CD14-positive monocyte (primary cell): ENCODE measurements around the gene NFKBIL1. TPM values are rescaled to one million over a fixed set of nuclear protein-coding genes. Genes with fewer than 3 reads are reported as not detected.

ENCODE experiments used
- DNase-seq, 3 donors: peaks; one replicate each; pipeline ENCODE4 v3.0.0-alpha.2; 2011 to 2022
- H2AFZ ChIP-seq: 2 replicates; pipeline ENCODE4 v1.6.0; 2012; ENCODE audit warnings: mild to moderate bottlenecking, low read depth, low read length, inconsistent platforms; ENCODE audit not compliant: insufficient read depth, poor library complexity, severe bottlenecking
- H3K27ac ChIP-seq, 2 donors: 1 replicate in 1 of 2; 2 replicates in 1 of 2; pipeline ENCODE4 v1.5.1; 2012 to 2013; ENCODE audit warnings: low read length in 2 of 2, control low read depth in 1 of 2, inconsistent platforms in 1 of 2, low read depth in 1 of 2, mild to moderate bottlenecking in 1 of 2
- H3K27me3 ChIP-seq, 2 donors: one replicate each; pipeline versions ENCODE4 v1.6.0 to v1.6.1; 2011 to 2013; ENCODE audit warnings: low read length in 2 of 2; ENCODE audit not compliant: control insufficient read depth in 2 of 2, insufficient read depth in 2 of 2
- H3K36me3 ChIP-seq, 2 donors: replicated peaks in 1 of 2; 1 replicate in 1 of 2; 2 replicates in 1 of 2; pipeline versions ENCODE4 v1.5.1 to v1.6.1; 2012 to 2013; ENCODE audit warnings: low read length in 2 of 2, control low read depth in 1 of 2, inconsistent platforms in 1 of 2, mild to moderate bottlenecking in 1 of 2; ENCODE audit not compliant: insufficient read depth in 2 of 2, control insufficient read depth in 1 of 2
- H3K4me1 ChIP-seq, 2 donors: 1 replicate in 1 of 2; 2 replicates in 1 of 2; pipeline versions ENCODE4 v1.5.1 to v1.6.1; 2012 to 2013; ENCODE audit warnings: low read length in 2 of 2, control low read depth in 1 of 2, inconsistent platforms in 1 of 2, mild to moderate bottlenecking in 1 of 2, moderate library complexity in 1 of 2; ENCODE audit not compliant: insufficient read depth in 2 of 2, control insufficient read depth in 1 of 2
- H3K4me2 ChIP-seq: replicated peaks from 2 replicates; pipeline ENCODE3; 2012; ENCODE audit warnings: low read length, moderate library complexity, mild to moderate bottlenecking; ENCODE audit not compliant: poor library complexity, severe bottlenecking; ENCODE audit errors: extremely low read depth
- H3K4me3 ChIP-seq, 3 experiments: fragments of 200-600 bp in 1 of 3; sonication (generic) in 1 of 3; replicated peaks in 1 of 3; 1 replicate in 2 of 3; 2 replicates in 1 of 3; pipeline ENCODE4 v1.5.1; 2011 to 2013; ENCODE audit warnings: low read length in 3 of 3, mild to moderate bottlenecking in 3 of 3, control low read depth in 2 of 3, low read depth in 2 of 3, inconsistent platforms in 1 of 3, moderate library complexity in 1 of 3
- H3K79me2 ChIP-seq: 2 replicates; pipeline ENCODE4 v1.6.0; 2012; ENCODE audit warnings: mild to moderate bottlenecking, control low read depth, inconsistent platforms, low read length, moderate library complexity; ENCODE audit not compliant: insufficient read depth
- H3K9ac ChIP-seq: 2 replicates; pipeline ENCODE4 v1.6.0; 2017; ENCODE audit warnings: low read length, mild to moderate bottlenecking; ENCODE audit not compliant: insufficient read depth, poor library complexity, severe bottlenecking
- H3K9me3 ChIP-seq, 2 donors: replicated peaks in 1 of 2; 1 replicate in 1 of 2; 2 replicates in 1 of 2; pipeline versions ENCODE4 v1.5.1 to v1.6.1; 2012 to 2013; ENCODE audit warnings: low read length in 2 of 2, control low read depth in 1 of 2; ENCODE audit not compliant: control insufficient read depth in 1 of 2, insufficient read depth in 1 of 2
- H4K20me1 ChIP-seq: 2 replicates; pipeline ENCODE4 v1.6.0; 2012; ENCODE audit warnings: mild to moderate bottlenecking, low read length, control low read depth, moderate library complexity; ENCODE audit not compliant: insufficient read depth
- H3K27ac Mint-ChIP-seq, 7 donors: one replicate each; pipeline ENCODE4 v1.8.0; 2020; ENCODE audit warnings: mild to moderate bottlenecking in 7 of 7, mixed read lengths in 7 of 7, moderate library complexity in 6 of 7, inconsistent platforms in 2 of 7
- H3K27me3 Mint-ChIP-seq, 3 donors: one replicate each; pipeline ENCODE4 v1.8.0; 2021 to 2022; ENCODE audit warnings: low read depth in 3 of 3, mild to moderate bottlenecking in 3 of 3, mixed read lengths in 3 of 3, moderate library complexity in 3 of 3, inconsistent platforms in 1 of 3
- H3K36me3 Mint-ChIP-seq, 2 donors: one replicate each; pipeline ENCODE4 v1.8.0; 2020; ENCODE audit warnings: mixed read lengths in 2 of 2, inconsistent platforms in 1 of 2, mild to moderate bottlenecking in 1 of 2
- H3K4me1 Mint-ChIP-seq: one replicate; pipeline ENCODE4 v1.8.0; 2020; ENCODE audit warnings: mild to moderate bottlenecking, mixed read lengths
- H3K4me3 Mint-ChIP-seq, 2 donors: one replicate each; pipeline ENCODE4 v1.8.0; 2020; ENCODE audit warnings: mild to moderate bottlenecking in 2 of 2, mixed read lengths in 2 of 2, moderate library complexity in 1 of 2
- H3K9me3 Mint-ChIP-seq, 7 donors: one replicate each; pipeline ENCODE4 v1.8.0; 2020 to 2022; ENCODE audit warnings: mixed read lengths in 7 of 7, mild to moderate bottlenecking in 6 of 7, moderate library complexity in 6 of 7, inconsistent platforms in 2 of 7
- WGBS: methylation state at CpG from one replicate; pipeline ENCODE4 v1.1.5; 2013; ENCODE audit warnings: missing lambda C conversion rate; ENCODE audit not compliant: insufficient coverage; 5-methylcytosine and 5-hydroxymethylcytosine counted together
- intact Hi-C, 2 donors: fragments of 100-400 bp; cut with micrococcal nuclease; formaldehyde crosslinking; loops; one replicate each; pipeline versions ENCODE4 v1.15.0 to v1.15.1; 2023
- polyA plus RNA-seq, 3 donors: library from polyadenylated mRNA; depleted of rRNA in 1 of 3; unstranded in 2 of 3; stranded (reverse) in 1 of 3; fragments of 300-500 nt in 2 of 3; fragments of >200 nt in 1 of 3; fragmentation: Illumina TruSeq in 2 of 3; gene quantifications; 1 replicate in 2 of 3; 2 replicates in 1 of 3; pipeline ENCODE4 v1.2.3, GENCODE V29; 2012 to 2021
- TF ChIP-seq, protein P1 (sequence below): fragments of 200-600 bp; IDR thresholded peaks from one replicate; pipeline ENCODE4 v1.8.0; 2022; ENCODE audit warnings: antibody characterized with exemption, mild to moderate bottlenecking

NFKBIL1 gene
- polyA plus RNA-seq, 3 donors = 7.7 to 10.3 (median 8.0) TPM

DNA sequence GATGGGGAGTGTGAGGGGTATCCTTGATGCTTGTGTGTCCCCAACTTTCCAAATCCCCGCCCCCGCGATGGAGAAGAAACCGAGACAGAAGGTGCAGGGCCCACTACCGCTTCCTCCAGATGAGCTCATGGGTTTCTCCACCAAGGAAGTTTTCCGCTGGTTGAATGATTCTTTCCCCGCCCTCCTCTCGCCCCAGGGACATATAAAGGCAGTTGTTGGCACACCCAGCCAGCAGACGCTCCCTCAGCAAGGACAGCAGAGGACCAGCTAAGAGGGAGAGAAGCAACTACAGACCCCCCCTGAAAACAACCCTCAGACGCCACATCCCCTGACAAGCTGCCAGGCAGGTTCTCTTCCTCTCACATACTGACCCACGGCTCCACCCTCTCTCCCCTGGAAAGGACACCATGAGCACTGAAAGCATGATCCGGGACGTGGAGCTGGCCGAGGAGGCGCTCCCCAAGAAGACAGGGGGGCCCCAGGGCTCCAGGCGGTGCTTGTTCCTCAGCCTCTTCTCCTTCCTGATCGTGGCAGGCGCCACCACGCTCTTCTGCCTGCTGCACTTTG is 28.0 kb downstream of the NFKBIL1 start, which contains the start of gene TNF:
TNF (plus strand) TSS at position 231 of the 567 bp plus-strand sequence; CDS start at position 408, 177 bp downstream.
- 3% methylated on average over 16 of the region's 19 CpGs for WGBS
- peak within 1 kb of the TSS; percentile 98 for H3K4me2 ChIP-seq
- peaks cover 31 to 36% of the 10 kb centered on the region in 2 donors for H3K36me3 Mint-ChIP-seq

DNA sequence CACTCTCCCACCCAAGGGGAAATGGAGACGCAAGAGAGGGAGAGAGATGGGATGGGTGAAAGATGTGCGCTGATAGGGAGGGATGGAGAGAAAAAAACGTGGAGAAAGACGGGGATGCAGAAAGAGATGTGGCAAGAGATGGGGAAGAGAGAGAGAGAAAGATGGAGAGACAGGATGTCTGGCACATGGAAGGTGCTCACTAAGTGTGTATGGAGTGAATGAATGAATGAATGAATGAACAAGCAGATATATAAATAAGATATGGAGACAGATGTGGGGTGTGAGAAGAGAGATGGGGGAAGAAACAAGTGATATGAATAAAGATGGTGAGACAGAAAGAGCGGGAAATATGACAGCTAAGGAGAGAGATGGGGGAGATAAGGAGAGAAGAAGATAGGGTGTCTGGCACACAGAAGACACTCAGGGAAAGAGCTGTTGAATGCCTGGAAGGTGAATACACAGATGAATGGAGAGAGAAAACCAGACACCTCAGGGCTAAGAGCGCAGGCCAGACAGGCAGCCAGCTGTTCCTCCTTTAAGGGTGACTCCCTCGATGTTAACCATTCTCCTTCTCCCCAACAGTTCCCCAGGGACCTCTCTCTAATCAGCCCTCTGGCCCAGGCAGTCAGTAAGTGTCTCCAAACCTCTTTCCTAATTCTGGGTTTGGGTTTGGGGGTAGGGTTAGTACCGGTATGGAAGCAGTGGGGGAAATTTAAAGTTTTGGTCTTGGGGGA is 28.7 kb downstream of the NFKBIL1 start:
- H3K36me3 ChIP-seq = peaks cover 18 to 25% of the 10 kb centered on the region in 2 donors
- DNase-seq = peak in 1 of 3 donors; percentile 17
- TF ChIP-seq, protein P1, sequence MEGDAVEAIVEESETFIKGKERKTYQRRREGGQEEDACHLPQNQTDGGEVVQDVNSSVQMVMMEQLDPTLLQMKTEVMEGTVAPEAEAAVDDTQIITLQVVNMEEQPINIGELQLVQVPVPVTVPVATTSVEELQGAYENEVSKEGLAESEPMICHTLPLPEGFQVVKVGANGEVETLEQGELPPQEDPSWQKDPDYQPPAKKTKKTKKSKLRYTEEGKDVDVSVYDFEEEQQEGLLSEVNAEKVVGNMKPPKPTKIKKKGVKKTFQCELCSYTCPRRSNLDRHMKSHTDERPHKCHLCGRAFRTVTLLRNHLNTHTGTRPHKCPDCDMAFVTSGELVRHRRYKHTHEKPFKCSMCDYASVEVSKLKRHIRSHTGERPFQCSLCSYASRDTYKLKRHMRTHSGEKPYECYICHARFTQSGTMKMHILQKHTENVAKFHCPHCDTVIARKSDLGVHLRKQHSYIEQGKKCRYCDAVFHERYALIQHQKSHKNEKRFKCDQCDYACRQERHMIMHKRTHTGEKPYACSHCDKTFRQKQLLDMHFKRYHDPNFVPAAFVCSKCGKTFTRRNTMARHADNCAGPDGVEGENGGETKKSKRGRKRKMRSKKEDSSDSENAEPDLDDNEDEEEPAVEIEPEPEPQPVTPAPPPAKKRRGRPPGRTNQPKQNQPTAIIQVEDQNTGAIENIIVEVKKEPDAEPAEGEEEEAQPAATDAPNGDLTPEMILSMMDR = no peak
- peak overlapping the region; percentile 91 to 98 (median 94) for H3K27ac Mint-ChIP-seq
- H3K4me1 Mint-ChIP-seq = peaks cover 74% of the 10 kb centered on the region
- H3K79me2 ChIP-seq = peaks cover 39% of the 10 kb centered on the region
- peaks cover 31 to 36% of the 10 kb centered on the region in 2 donors for H3K36me3 Mint-ChIP-seq
- peak overlapping the region; percentile 71 to 97 (median 90) for H3K4me3 ChIP-seq
- H3K27ac ChIP-seq = peak overlapping the region; percentile 71 to 88
- 56% methylated on average over 4 of the region's 8 CpGs for WGBS
- no peaks in the 10 kb centered on the region for H3K9me3 ChIP-seq
- H3K4me1 ChIP-seq = peaks cover 51 to 68% of the 10 kb centered on the region in 2 donors
- H2AFZ ChIP-seq = peak overlapping the region; percentile 63
- H3K4me3 Mint-ChIP-seq = peak overlapping the region; percentile 94 to 99
- peaks cover 0 to 3% (median 0%) of the 10 kb centered on the region in 7 donors for H3K9me3 Mint-ChIP-seq
- H3K27me3 Mint-ChIP-seq = peaks cover 1 to 7% (median 4%) of the 10 kb centered on the region in 3 donors
- H4K20me1 ChIP-seq = peaks cover 39% of the 10 kb centered on the region
- intact Hi-C loops = no loop called here
- H3K4me2 ChIP-seq = peak overlapping the region; percentile 98
- H3K9ac ChIP-seq = peak overlapping the region; percentile 75
- no peaks in the 10 kb centered on the region for H3K27me3 ChIP-seq

More for the DNA sequence above, 28.0 kb downstream of the NFKBIL1 start, which contains the start of gene TNF:
- Mint-ChIP-seq H3K4me1 (peaks cover 71% of the 10 kb centered on the region), H3K9me3 (peaks cover 0 to 3% (median 0%) of the 10 kb centered on the region in 7 donors), H3K27me3 (peaks cover 1 to 7% (median 3%) of the 10 kb centered on the region in 3 donors), H3K27ac (peak within 1 kb of the TSS; percentile 91 to 98 (median 94)), H3K4me3 (peak within 1 kb of the TSS; percentile 94 to 99)
- Histone ChIP-seq H3K9me3 (no peaks in the 10 kb centered on the region), H2AFZ (peak within 1 kb of the TSS; percentile 63), H3K4me1 (peaks cover 47 to 63% of the 10 kb centered on the region in 2 donors), H4K20me1 (peaks cover 39% of the 10 kb centered on the region), H3K9ac (peak within 1 kb of the TSS; percentile 75), H3K27ac (peak within 1 kb of the TSS; percentile 71 to 88), H3K4me3 (peak within 1 kb of the TSS; percentile 71 to 97 (median 90)), H3K79me2 (peaks cover 32% of the 10 kb centered on the region), H3K36me3 (peaks cover 18 to 25% of the 10 kb centered on the region in 2 donors), H3K27me3 (no peaks in the 10 kb centered on the region)
- peak; percentile 79 to 97 (median 82) for DNase-seq
- intact Hi-C loops = no loop called here
- TF ChIP-seq, protein P1 = no peak
